AML-193 (cell line): Measurements from ENCODE around the gene LRRC74B.

Experiments
- DNase-seq, 2 experiments: peaks; one replicate each; lab custom pipeline; 2025; lab: John Stamatoyannopoulos, UW

LRRC74B gene

DNA sequence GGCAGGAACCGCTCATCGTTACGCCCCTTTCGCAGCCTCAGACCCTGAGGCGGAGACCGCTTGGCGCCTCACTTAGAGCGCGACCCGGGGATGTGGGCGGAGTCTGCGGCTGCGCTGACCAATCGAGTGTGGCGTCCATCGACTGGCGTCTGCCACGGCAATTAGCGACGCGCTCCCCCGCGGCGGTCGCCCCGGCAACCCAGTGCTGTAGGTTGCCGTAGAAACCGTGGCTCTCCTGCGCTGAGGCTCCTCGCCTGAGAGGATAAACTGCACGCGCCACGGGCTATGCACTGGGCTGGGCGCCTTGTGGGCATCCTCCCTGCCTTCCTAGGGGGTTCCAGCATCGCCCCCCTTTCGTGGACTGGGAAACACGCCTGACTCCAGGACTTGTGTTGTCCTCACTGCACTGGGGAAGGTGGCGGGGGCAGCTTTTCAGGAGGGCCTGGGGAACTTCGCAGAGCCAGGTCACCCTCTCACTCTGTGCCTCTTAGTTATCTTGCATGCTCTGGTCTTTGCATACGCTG, 31.5 kb upstream of the LRRC74B start:
- DNase-seq, result peak in 1 of 2 experiments; percentile 1

DNA sequence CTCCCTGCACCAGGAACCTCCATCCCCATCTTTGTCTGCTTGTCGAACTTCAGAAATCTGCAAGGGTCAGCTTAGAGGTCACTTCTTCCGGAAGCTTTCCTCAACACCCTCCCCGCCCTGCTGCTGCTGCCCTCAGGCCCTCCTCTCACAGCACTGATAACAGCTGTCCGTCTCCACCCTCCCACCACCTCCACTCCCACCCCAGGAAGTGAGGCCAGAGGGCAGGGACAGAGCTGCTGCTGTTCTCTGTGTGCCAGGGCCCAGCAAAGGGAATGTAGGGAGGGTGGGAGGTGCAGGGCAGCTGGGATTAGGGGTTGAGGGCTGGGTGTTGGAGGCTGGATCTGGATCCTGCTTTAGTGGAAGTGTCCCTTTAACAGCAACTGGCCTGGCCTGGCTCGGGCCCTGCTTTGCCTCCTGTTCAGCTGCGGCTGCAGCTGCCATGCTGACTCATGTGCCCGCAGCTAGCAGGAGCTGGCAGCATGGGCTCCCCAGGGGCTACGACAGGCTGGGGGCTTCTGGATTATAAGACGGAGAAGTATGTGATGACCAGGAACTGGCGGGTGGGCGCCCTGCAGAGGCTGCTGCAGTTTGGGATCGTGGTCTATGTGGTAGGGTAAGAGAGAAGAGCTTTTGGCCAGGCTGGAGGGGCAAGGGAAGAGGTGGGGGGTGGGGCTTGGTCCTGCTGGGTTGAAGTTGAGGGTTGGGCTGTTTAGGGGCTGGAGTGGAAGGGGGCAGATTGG, 30.9 kb upstream of the LRRC74B start, which contains the start of gene P2RX6:
P2RX6 (plus strand) TSS at position 440 of the 740 bp plus-strand sequence; CDS start at position 450, 10 bp downstream.
- DNase-seq, result no peak

DNA sequence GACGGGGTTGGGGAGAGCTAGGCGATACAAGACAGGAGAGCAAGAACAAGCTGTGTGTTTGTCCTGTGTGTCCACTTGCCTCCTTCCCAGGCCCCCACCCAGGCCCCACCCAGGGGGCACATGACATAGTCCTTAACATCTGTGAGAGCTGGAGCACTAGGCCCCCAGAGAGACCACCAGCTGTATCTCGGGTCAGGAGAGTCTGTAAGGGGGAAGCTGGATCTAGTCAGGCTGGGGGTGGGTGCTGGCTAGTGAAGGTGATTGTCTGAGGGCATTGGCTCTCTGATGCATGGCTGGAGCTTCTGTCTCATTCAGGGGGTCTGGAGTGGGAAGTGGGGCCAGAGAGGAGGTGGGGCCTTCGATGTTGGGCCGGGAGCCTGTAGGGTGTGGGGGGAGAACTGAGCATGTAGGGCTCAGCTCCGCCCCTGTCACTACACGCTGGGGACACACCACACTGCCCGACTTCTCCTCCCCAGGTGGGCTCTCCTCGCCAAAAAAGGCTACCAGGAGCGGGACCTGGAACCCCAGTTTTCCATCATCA, 30.2 kb upstream of the LRRC74B start:
- DNase-seq, result no peak

DNA sequence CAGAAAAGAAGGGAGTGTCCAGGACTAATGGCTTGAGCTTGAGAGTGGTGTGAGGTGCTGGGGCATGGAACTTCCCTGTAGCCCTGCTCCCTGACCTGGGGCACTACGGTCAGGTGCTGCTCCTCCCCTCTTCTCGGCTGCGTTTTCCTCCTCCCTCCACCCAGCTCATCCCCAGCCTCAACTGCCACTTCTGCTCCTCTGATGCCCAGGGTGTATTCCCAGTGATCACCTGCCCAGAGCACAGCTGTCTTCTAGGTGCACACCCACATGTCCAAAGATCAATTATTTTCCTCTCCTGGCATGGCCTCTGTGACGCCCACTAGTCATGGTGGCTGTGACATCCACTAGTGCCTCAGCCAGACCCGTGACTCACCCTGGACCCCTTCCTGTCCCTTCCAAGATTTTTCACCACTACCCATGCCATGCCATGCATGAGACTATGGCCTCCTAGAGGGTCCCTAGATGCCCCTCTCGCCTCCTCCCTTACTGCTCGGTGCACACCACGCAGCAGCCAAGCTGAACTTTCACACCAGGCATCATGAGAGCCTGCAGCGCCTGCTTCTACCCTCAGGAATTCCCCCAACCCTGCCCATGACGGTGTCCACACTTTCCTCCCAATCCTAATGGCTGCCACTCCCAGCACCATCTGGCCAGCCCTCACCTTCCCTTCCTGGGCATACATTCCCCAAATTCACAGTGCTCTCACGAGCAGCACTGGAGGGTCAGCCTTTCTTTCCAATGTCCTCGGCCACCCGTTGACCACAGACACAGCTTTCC, 28.9 kb upstream of the LRRC74B start:
- DNase-seq, result no peak

- DNase-seq, result no peak
Measured at GRCh38 chr22:21018314-21018713, 27.4 kb upstream of the LRRC74B start.

DNA sequence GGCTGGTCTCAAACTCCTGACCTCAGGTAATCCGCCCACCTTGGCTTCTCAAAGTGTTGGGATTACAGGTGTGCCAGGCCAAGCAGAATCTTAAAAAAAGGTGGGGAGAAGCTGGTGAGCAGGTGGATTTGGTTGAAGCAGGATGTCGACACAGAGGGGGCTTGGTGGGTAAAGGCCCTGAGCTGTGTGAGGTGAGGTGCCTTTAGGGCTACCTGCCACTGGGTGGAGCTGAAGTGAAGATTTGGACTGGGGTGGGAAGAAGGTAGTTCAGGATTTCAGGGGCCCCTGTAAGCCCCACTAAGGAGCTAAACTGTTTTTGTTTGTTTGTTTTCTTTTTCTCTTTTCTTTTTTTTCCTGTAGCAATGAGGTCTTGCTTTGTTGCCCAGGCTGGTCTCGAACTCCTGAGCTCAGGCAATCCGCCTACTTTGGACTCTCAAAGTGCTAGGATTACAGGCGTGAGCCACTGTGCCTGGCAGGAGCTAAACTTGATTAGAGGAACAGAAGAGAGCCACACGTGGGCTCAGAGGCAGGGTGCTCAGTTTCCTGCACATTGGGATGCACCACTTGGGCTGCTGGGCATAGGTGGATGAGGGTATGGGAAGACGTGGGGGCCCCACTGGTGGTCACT, 24.8 kb upstream of the LRRC74B start:
- DNase-seq, result peak; percentile 11 to 19

DNA sequence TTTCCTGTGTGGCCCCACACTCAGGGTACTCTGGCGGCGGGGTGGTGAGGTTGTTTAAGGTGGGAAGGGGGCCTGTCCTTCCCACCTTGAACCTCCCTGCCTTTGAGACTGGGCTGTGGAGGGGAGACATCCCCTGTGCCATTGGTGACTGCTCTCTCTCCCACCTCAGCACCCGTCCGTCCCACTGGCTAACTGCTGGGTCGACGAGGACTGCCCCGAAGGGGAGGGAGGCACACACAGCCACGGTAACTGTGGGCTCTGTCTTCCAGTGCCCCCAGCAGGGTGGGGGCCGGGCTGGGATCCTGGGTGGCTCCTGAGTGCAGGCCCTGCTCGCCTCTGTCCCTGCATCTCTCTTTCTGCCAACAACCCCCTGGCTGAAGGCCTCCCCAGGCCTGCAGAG, 23.2 kb upstream of the LRRC74B start:
- DNase-seq, result no peak

DNA sequence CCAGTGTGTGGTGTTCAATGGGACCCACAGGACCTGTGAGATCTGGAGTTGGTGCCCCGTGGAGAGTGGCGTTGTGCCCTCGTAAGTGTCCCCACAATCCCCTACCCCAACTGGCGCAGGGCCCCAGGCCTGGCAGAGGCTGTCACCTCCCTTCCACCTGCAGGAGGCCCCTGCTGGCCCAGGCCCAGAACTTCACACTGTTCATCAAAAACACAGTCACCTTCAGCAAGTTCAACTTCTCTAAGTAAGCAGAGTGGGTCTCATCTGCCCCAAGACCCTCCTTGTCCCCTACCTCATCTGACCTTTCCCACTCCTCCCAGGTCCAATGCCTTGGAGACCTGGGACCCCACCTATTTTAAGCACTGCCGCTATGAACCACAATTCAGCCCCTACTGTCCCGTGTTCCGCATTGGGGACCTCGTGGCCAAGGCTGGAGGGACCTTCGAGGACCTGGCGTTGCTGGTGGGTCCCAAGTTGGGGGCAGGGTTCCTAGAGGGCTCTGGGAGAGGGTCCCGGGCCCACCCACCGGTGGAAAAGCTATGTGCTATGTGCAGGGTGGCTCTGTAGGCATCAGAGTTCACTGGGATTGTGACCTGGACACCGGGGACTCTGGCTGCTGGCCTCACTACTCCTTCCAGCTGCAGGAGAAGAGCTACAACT, 22.7 kb upstream of the LRRC74B start:
- DNase-seq, result no peak

DNA sequence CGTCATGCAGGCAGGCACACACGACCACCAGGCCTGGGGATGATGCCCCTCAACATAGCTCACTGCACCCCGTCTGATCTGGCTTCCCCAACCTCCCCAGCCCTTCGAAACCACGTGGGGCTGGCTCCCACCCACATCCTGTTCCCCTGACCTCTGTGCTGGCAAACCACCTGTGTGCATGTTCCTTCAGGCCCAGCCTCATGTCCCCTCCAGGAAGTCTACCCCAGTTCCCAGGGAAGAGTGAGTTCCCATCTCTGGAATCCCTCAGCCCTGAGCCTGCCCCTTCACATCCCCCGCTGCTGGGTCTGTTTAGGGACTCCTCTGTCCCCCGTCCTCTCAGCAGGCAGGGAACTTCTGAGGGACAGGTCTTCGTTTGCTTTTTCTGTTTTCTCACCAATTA, 20.5 kb upstream of the LRRC74B start:
- no peak for DNase-seq

DNA sequence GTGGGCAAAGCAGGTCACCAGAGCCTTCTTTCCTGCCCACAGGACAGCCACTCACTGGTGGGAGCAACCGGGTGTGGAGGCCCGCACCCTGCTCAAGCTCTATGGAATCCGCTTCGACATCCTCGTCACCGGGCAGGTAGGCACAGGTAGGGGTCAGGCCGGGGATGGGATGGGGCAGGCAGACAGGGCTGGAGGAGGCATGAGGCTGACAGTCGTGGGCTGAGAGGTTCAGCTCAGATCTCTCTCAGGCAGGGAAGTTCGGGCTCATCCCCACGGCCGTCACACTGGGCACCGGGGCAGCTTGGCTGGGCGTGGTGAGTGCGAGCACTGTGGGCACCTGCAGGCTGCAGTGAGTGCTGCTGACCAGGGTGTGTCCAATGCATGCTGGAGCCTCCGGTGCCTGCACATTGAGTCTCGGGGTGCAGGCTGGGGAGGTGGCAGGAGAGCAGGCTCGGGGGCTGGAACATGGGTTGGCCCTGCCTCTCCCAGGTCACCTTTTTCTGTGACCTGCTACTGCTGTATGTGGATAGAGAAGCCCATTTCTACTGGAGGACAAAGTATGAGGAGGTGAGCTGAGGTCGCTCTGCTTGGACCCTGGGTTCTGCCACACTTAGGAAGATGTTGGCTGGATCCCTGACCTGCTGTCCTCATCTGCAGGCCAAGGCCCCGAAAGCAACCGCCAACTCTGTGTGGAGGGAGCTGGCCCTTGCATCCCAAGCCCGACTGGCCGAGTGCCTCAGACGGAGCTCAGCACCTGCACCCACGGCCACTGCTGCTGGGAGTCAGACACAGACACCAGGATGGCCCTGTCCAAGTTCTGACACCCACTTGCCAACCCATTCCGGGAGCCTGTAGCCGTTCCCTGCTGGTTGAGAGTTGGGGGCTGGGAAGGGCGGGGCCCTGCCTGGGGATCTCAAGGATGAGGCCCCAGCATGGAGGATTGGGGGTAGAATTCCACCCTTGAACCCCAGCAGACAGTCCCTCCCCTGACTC, 19.7 kb upstream of the LRRC74B start:
- no peak for DNase-seq

GRCh38 chr22:21026783-21027692, 18.7 kb upstream of the LRRC74B start:
- no peak for DNase-seq

DNA sequence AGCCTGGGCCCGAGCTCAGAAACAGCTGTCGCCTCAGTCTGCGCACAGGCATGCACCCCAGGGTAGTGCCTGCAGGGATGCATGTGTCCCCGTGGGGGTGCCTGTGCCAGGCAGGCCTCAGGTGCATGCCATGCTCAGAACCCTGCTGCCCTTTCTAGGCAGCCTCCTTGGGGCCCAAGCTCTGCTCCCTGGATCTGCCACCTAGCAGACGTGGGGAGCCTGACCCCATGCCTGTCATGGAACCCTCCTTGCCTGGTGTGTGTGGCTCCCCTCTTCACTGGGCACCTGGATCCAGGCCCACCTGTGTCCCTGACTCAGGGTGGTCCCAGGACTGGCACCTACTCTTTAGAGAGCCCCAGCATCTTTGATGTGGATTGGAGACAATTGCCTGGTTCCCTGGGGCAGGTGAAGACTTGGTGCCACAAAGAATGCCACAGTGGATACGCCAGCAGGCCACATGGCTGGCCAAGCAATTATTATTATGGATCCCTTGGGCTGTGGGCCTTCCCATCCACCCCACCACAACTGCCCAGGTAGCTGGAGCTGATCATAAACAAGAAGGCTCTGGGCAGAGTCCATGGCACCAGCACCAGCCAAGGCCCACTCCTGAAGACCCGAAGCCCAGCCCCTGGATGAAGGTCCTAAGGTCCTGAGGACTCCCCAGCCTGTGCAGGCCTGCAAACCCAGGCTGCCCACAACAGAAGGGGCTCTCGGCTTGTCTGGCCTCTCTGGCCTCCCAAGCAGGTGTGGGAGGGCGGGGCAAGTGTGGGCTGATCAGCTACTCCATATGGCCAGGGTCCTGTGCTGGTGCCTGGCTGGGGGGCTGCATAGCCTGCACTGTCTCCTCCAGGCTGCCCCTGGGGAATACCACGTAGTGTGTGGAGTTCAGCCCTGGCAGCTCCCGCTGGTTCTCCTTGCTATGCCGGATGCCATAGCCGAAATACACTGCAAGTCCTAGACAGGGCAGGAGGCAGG, 17.2 kb upstream of the LRRC74B start:
- DNase-seq, result no peak

GRCh38 chr22:21029486-21030025, 16.2 kb upstream of the LRRC74B start:
- DNase-seq, result no peak

- no peak for DNase-seq
Measured at GRCh38 chr22:21030032-21030431, 15.7 kb upstream of the LRRC74B start.

- no peak for DNase-seq
Measured at GRCh38 chr22:21030621-21031544, 14.9 kb upstream of the LRRC74B start.

DNA sequence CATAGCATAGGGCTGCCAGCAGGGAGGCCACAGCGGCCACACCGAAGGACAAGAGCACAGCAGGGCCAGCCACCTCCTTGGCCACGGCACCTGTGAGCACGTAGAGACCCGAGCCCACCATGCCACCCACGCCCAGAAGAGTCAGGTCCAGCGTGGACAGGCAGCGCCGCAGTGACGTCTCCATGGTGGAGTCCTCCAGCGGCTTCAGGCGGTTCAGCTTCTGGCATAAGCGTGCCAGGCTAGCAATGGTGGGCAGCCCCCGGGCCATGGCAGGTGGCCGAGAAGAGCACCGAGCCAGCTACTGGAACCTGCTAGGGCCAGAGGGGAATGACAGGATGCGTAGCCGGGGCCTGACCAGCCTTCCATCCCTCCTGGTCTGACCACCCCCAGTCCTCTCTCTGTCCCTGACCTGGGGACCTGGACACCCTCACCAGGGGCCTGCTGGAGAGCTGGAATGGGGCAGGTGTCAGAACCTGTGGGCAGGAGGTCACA, 14.2 kb upstream of the LRRC74B start:
- DNase-seq, result no peak
